ENCODE data around the gene TRAPPC6A. TPM values are rescaled to one million over a fixed set of nuclear protein-coding genes. Genes with fewer than 3 reads are reported as not detected.

The TRAPPC6A gene
- total RNA-seq, result 19.2 and 35.8 TPM in 2 replicates

GRCh38 chr19:45177817-45178261, at the start of gene TRAPPC6A:
Gene TRAPPC6A, minus strand, starts transcription at chr19:45178237. Its CDS starts 19 bp downstream, at chr19:45178218.

GRCh38 chr19:45178262-45179071, 430 bp upstream of the TRAPPC6A start, which contains the start of gene BLOC1S3:
Gene BLOC1S3, plus strand, starts transcription at chr19:45178784. Its CDS starts 513 bp downstream, at chr19:45179297.

GRCh38 chr19:45160870-45161737, 16.9 kb downstream of the TRAPPC6A start, which contains the start of gene NKPD1:
Gene NKPD1, minus strand, starts transcription at chr19:45160982. Its CDS starts 832 bp downstream, at chr19:45160150.

Other genes starting within 250 kb of the TRAPPC6A start
- gene APOC4, start 236.0 kb downstream of the TRAPPC6A start, total RNA-seq, result not detected in 2 replicates
- not detected in 2 replicates for gene APOC2, start 232.2 kb downstream of the TRAPPC6A start, total RNA-seq
- 69.0 and 85.2 TPM in 2 replicates for gene CLPTM1, start 222.9 kb downstream of the TRAPPC6A start, total RNA-seq
- gene RELB, start 176.8 kb downstream of the TRAPPC6A start, total RNA-seq, result 6.8 and 12.4 TPM in 2 replicates
- 27.3 and 51.9 TPM in 2 replicates for gene CLASRP, start 139.2 kb downstream of the TRAPPC6A start, total RNA-seq
- gene ZNF296, start 101.8 kb downstream of the TRAPPC6A start, total RNA-seq, result not detected in 2 replicates
- 8.2 and 18.2 TPM in 2 replicates for gene GEMIN7, start 99.0 kb downstream of the TRAPPC6A start, total RNA-seq
- 21.3 and 26.5 TPM in 2 replicates for gene PPP1R37, start 85.1 kb downstream of the TRAPPC6A start, total RNA-seq
- not detected in 2 replicates for gene NKPD1, start 17.3 kb downstream of the TRAPPC6A start, total RNA-seq
- 18.3 and 19.5 TPM in 2 replicates for gene BLOC1S3, start 547 bp upstream of the TRAPPC6A start, total RNA-seq
- gene EXOC3L2, start 67.2 kb upstream of the TRAPPC6A start, total RNA-seq, result not detected in 2 replicates
- gene MARK4, start 73.0 kb upstream of the TRAPPC6A start, total RNA-seq, result 19.5 and 26.4 TPM in 2 replicates
- not detected in 2 replicates for gene CKM, start 144.6 kb upstream of the TRAPPC6A start, total RNA-seq
- not detected in 2 replicates for gene KLC3, start 162.5 kb upstream of the TRAPPC6A start, total RNA-seq
- gene ERCC2, start 192.3 kb upstream of the TRAPPC6A start, total RNA-seq, result 12.6 and 19.2 TPM in 2 replicates
- 2.3 and 3.8 TPM in 2 replicates for gene PPP1R13L, start 226.8 kb upstream of the TRAPPC6A start, total RNA-seq
- gene POLR1G, start 228.4 kb upstream of the TRAPPC6A start, total RNA-seq, result 4.3 and 7.3 TPM in 2 replicates
- gene ERCC1, start 245.7 kb upstream of the TRAPPC6A start, total RNA-seq, result 62.0 and 67.8 TPM in 2 replicates

All from cardiac ventricle fibroblast (primary cell).